GM23248 (cell line): ENCODE data around the gene GRIA1.

Source experiments
- EZH2 ChIP-seq: fragments of 200-600 bp; sonication (generic); IDR thresholded peaks from 2 replicates; pipeline ENCODE4 v1.6.1; 2018; ENCODE audit warnings: antibody characterized with exemption, mild to moderate bottlenecking; ENCODE audit not compliant: insufficient read depth, poor library complexity, severe bottlenecking
- EZH2phosphoT487 ChIP-seq: fragments of 200-600 bp; sonication (generic); IDR thresholded peaks from 2 replicates; pipeline ENCODE4 v1.6.1; 2018; ENCODE audit warnings: antibody characterized with exemption, moderate library complexity, mild to moderate bottlenecking, low read depth; ENCODE audit not compliant: insufficient read depth

DNA sequence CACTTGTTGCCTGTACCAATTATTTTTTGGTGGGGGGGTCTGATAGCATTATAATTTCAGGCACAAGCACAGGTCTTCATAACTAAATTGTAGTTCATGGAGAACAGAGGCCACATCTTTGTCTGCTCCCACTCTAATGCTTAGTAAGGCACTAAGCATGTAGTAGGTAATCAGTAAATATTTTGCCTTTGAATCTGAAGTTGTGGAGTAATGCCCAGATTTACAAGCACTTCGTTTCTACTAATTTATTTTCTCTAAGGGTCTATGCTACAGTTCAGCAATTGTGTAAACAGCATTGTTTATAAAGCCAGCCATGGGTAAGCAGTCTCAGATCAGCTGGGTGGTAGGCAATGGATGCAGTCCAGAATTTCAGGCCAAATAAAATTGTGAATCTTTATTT lies 78.6 kb downstream of the GRIA1 start:
- no peak for TF ChIP-seq EZH2
- no peak for TF ChIP-seq EZH2phosphoT487
